MM.1S (cell line): ENCODE measurements around the gene CACNB4.

ENCODE experiments used
- CTCF ChIP-seq: fragments of 300-600 bp; sonication (generic); IDR thresholded peaks from 2 replicates; pipeline ENCODE4 v1.5.1; 2016; ENCODE audit warnings: antibody characterized with exemption, low read length, mixed read lengths
- EZH2 ChIP-seq: fragments of 300-600 bp; sonication (generic); optimal IDR thresholded peaks from 2 replicates; pipeline ENCODE3; 2017; ENCODE audit warnings: low read depth, mild to moderate bottlenecking, antibody characterized with exemption, low read length, mixed read lengths
- EZH2phosphoT487 ChIP-seq: fragments of 300-600 bp; sonication (generic); IDR thresholded peaks from 2 replicates; pipeline ENCODE4 v1.6.1; 2018; ENCODE audit warnings: antibody characterized with exemption, low read length

GRCh38 chr2:151937966-151938365 lies 160.9 kb downstream of the CACNB4 start:
- TF ChIP-seq CTCF (no peak), EZH2phosphoT487 (no peak), EZH2 (no peak)
